NCI-H1092 (cell line): Measurements from ENCODE around the gene USP31.
A peak's percentile ranks its signal among the peaks of the same experiment; 100 is the strongest.

Experiments
- DNase-seq: peaks from one replicate; lab custom pipeline; 2025; lab: John Stamatoyannopoulos, UW

USP31 gene

DNA sequence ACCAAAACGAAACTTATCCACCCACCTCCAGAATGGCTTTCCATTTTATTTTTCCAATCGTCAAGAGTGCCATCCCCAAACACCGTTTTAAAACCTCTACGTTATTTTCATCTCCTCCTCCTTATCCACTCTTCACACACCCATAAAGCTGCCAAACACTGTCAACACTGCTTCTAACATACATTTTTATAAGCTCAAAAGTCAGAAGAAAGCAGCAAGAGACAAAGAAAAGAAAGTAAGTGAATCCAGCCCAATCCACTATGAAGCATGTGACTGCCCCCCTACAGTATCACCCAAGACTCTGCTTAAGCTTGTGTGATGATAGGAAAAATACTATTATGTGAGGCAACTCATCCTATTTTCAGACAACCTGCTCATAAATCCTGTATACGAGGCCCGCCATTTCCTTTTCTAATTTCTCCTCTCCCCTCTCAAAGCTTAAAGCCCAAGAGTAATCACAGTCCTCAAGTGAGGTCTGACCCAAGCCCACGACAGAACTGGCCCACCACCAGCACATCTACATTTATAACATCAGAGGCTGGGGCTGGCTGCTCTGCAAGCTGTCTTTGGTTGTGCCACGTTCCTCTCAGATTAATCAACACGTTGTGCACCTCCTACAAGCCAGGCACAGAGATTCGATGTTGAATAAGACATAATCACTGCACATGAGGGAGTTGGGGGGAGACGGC lies 16.3 kb downstream of the USP31 start:
- no peak for DNase-seq

DNA sequence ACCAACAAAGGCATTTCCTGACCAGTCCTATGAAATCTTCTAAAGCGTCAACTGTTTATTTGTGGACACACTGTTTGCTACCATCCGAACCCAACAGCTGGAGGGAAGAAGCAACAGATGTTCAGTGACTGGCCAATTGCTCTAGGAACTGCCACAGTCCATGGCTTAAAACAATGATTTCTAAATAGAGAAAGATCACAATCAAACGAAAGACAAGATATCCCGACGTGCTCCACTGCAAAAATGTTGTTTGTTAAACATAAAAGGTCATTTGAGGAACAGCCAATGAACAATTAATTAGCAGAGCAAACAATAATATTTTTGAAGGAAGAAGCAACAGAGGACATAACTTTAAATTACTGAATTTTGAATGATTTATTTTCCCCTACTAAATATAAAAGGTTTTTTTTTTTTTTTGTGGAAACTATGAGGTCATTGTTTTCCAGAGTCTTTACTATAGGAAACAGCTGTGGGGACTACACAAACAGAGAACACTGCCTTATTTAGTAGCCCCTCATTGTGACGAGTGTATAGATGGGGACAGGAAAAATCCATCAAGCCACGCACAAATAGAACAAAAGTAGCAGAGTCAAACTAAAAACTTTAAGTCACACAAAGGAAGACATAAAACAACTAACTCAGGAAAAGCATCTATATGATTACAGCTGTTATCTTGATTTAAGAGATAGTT lies 17.2 kb downstream of the USP31 start:
- no peak for DNase-seq

DNA sequence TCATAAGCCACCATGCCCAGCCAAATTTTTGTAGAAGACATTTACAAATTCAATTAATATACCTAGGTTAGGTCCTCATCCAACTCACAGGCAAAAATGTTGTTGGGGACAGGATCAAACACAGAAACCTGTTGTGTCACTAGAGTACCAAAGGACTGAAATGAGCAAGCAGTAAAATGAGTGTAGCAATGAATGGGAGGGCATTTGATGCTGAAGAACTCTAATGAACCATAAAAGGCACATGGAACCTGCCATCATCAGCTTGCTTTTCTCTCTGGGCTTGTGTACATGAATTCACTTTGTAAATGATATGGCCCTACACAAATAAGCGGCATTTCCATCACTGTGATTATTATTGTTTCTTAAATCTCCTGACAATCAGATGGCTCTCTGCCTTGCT lies 17.8 kb downstream of the USP31 start:
- no peak for DNase-seq

DNA sequence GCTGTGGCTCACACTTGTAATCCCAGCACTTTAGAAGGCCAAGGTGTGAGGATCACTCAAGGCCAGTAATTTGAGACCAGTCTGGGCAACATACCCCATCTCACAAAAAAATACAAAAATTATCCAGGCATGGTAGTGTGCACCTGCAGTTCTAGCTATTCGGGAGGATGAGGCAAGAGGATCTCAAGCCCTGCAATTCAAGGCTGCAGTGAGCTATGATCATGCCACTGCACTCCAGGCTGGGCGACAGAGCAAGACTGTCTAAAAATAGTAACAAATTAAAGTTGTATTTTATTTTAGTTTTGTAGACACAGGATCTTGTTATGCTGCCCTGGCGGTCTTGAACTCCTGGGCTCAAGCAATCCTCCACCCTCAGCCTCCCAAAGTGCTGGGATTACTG lies 18.2 kb downstream of the USP31 start:
- DNase-seq, result no peak

DNA sequence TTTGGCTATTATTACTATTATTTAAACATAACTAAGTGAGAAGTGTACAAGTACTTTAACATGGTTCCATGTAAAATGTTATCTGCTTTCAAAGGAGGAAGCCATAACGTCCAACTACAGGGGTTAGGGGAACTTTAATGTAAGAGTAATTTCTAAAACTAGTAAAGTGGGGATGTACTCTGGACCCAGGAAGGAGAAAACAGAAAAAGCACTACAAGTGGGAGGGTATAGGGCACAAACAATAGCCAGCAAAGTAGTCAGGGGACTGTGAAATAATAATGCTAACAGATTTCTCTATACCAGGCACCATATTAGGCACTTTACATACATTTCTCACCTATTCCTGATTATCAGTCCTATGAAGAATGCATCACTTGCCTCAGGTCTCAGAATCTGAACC lies 19.6 kb downstream of the USP31 start:
- no peak for DNase-seq

DNA sequence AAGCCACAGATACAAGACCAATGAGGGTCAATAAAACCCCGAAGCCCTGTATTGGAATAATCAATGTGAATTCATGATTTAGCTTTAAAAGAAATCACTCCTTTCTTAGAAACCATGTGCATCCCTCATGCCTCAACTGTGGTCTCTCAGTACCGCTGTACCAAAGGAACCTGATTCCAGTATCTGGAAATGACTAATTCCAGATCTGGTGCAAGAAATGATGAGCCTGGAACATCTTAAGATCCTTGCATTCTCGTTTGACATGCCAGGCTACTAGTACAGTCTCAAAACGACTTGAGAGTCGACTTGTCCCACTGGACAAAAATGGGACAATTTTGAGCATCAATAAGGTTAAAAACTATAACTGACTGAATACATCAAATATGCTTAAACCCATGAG lies 21.2 kb downstream of the USP31 start:
- DNase-seq, result no peak

DNA sequence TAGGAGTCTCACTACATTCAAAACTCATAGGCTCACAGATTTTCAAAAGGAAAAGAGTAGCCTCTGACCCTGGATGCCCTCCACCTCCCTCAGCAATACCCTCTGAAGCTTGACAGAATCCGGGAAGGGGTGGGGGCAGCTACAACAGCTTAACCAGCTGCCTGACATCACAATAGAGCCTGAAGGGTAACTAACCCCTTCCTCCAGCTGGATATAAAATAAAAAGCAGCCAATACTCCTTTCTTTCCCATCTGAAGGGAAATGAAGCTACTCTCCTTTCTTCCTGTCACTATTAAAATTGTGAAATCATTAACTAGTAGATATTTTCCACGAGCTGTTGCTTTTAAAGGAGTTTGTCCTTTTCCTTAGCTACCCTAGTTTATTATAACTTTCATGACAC lies 24.0 kb downstream of the USP31 start:
- DNase-seq, result no peak

DNA sequence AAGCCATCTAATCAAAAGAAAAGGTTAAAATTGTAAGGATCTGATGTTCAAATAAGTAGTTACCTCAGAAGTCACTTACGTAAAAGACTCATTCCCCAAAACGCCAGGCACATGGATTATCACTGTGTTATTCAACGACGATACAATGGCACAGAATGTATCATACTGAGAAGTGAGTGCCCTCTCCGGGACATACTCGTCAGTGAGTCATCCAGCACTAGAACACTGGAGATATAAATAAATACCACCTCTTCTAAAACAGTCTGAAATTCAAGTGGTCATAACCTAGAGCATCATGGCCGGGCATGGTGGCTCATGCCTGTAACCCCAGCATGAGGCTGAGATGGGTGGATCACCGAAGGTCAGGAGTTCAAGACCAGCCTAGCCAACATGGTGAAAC lies 24.9 kb downstream of the USP31 start:
- no peak for DNase-seq

DNA sequence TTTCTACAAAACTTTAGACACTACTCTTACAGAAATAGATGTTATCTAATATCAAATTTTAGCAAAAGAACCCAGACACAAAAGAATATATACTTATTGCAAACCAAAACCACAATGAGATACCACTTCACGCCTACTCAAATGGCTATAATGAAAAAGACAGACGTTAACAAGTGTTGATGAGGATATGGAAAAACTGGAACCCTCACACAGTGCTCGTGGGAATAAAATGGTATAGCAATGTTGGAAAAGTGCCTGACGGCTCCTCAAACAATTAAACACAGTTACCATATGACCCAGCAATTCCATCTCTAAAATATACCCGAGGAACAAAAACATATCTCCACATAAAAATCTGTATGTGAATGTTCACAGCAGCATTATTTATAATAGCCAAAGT lies 27.1 kb downstream of the USP31 start:
- no peak for DNase-seq

DNA sequence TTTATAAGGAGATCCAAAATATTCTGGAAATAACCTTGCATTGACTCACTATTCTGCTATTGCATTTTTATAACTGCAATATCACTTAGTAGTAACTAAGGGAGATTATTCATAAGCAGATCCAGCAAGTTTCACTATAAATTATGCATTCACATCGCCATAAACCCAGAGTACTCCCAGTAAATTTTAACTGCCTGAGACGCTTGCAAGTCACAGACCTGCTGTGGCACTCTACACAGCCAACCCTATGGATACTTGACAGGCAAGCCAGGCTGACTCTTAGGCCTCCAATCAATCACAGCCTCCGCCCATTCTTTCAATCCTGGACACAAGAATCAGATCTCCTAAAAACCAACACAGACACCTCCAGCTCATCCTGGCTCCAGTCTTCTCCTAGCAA lies 28.2 kb downstream of the USP31 start:
- DNase-seq, result no peak

DNA sequence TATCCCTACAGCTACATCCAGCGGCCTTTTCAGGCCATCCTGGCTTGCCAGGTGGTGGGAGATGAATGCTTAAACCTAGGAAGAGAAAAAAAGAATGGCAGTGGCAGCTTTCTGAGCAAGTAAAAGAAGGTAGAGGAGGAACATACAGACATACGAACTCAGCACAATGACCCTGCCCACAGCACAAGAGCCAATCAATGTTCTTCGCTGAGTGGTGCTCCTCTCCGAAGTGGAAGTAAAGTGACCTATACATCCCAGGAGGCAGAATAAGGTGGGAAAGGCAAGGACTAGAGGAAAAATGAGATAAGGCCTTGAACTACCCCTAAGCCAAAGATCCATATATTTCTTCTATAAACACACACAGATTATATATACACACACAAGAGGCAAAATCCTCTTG lies 28.7 kb downstream of the USP31 start:
- no peak for DNase-seq

DNA sequence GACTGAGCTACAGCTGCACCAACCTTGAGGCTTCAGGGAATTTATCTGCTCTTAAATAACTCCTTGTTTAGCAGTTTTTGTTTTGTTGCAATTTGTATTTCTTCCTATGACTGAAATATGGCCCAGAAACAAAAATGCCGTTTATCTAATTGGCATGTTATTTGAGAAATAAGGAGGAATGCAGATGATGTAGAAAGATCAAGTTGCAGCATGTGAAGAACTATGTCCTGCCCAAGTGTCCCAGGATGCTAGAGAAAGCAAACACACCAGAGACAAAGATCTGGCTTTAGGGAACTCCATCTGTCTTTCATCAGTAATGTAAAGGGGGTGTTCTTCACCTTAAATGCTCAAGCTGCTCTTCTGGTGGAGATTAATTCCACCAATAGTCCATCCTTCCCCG lies 29.7 kb downstream of the USP31 start:
- no peak for DNase-seq

DNA sequence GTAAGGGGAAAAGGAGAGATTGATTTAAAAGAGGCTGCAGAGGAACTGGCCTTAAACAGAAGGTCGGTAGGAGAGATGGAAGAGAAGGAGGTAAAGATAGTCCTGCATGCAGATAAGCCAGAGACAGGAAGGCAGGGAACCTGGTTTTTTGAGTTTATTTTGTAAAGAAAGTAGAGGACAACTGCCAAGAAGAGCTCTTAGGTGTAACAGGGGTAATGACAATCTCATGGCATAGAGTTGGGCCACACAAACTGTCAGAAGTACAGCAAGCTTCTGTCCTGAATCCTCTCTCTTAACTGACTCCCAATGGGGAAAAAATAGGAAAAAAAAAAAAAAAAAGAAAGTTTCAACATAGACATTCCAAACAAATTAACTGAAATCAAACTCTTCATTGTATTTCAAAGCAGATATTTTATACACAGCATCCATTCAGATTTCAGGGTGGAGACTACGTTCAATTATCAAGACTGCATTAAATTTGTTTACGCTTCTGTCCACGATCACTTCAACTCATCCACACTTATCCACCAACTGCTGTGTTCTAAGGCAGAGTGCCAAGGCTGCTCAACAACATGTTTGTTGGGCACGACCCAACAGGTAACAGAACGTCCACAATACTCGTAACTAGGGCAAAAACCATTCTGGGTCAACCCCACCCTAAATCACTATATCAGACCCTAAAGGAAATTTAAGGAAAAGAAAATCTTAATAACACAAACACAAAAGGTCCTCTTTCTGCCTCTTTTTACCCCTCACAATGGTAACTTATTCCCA lies 34.9 kb downstream of the USP31 start:
- peak; percentile 22 for DNase-seq

DNA sequence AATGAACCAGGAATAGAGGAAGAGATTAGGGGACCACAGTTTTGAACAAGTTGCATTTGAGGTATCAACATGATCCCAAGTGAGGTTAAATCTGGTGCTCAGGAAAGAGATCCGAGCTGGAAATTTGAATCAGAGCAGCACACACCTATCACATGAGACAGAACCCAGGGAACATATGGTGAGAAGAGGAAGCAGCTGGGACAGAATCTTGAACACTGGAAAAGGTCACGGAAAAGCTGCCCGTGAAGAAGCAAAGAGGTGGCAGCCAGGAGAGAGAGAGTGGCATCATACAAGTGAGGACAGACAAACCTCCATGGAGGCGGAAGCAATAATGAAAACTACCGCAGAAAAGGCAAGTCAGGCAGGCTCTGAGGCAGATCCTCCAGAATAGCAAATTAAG lies 36.1 kb downstream of the USP31 start:
- no peak for DNase-seq

DNA sequence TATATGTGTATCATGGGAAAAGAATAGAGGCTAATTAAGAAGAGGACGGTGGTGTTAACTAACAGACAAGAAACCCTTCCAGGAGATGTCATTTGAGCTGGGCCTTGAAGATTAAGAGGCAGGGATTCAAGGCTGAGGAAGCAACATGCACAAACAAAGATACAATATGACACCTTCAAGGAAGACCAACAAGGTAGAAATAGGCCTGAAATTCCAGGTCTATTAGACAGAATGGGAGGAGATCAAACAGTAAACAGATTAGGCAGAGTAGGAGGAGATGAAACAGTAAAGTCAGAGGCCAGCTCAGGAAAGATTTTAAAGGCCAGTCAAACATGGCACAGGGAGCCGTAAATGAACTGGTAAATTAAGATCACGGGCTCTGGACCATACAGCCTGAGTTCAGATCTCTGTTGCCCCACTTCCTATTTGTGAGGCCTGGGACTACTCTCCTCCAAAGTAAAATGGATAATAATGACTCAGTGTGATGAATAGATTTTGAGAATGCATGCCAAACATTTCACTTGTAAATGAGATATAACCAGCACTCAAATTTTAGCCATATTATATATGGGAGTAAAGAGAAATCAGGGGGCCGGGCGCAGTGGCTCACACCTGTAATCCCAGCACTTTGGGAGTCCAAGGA lies 38.9 kb downstream of the USP31 start:
- no peak for DNase-seq

DNA sequence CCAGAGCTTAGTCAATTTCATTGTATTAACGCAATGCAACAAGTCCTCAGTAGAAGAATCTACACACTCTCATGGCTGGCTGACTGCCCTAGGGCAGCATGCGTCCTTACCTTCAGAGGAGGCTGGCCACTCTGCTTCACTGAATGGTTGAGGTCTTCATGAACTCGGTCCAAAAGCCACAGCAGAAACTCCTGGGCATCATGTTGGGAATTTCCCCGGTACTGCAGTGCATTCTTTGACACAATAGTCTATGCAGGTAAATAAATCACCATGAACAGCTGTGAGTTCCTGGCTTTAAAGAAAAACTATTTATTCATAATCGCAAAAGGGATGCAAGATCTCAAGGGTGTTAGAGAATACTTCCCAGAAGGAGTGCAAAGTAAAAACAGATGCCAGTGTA lies 41.3 kb downstream of the USP31 start:
- DNase-seq, result no peak

DNA sequence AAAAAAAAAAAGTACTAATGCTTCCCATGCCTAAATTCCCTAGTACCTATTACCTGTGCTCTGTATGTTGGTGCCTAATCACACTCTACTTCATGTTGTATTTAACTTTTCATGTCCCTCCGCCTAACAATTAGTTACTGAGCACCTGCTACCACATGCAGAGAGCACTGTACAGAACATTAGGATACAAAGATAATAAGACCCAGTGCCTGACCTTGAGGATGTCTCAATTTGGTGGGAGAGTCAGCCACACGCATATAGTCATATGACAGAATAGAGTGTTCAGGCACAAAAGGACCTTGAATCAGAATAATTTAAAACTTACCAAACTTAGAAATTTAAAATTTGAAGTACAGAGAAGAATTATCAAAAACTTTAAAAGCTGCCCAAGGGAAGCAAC lies 42.1 kb downstream of the USP31 start:
- no peak for DNase-seq

DNA sequence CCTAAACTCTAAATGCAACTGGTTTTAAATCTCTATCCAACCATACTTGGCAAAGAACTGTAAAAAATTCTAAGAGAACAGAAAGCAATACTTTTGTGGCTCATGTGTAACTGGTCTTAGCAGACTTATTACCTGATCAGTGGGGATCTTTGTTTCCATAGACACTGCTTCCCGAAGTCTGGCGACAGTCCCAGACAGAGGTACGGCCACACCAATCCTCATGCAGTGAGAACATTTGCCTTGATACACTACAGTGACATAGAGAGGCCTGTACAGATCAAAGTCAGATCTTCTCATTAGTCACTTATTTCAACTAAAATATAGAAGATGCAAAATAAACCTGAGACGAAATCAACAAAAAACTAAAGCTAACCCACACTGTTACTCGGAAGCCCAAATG lies 43.9 kb downstream of the USP31 start:
- no peak for DNase-seq

DNA sequence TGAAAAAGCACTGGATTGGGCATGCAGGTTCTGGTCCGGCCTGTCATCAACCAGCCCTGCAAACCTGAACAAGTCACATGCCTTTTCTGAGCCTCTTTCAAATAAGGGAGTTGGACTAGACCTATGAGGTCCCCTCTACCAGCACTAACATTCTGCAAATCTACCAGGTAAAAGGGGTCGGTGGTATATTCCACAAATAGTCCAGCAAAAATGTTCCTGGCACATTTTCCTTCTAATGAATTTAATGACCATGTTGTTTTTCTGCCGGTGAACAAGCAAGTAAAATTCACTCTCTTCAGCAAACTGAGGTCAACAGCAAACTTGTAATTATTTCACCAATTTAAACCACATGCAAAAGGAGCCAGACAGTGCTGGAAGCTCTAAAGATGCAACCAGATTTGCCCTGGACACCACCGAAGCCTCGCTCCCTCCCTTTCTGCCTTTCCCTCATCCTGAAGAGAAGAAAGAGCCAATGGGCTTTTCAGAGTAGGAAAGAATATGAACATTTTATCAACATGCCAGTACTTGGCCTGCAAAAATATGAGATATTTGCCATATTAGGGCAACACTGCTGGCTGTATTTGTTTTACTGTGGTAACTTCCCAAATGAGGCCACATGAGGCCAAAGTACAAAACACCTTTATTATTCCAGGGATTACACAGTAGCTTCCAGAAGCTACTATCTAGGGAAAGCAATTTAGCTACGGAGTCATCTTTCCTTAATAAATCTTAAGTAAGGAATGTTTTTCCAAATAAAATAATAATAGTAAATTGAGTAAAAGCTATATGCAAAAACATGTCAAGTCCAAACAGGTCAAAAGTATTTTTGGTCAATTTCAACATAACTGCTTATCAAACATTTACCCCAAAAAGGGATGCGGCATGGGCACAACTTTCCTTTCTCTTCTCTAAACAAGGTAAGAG lies 45.0 kb downstream of the USP31 start:
- DNase-seq, result no peak

DNA sequence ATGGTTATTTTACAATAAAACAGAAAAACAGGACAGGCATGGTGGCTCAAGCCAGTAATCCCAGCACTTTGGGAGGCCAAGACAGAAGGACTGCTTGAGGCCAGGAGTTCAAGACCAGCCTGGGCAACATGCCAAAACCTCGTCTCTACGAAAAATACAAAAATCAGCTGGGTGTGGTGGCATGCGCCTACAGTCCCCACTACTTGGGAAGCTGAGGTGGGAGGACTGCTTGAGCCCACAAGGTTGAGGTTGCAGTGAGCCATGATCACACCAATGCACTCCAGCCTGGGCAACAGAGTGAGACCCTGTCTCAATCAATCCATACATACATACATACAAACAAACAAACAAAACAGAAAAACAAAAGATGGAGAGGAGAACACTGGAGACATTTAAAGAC lies 45.6 kb downstream of the USP31 start:
- no peak for DNase-seq

DNA sequence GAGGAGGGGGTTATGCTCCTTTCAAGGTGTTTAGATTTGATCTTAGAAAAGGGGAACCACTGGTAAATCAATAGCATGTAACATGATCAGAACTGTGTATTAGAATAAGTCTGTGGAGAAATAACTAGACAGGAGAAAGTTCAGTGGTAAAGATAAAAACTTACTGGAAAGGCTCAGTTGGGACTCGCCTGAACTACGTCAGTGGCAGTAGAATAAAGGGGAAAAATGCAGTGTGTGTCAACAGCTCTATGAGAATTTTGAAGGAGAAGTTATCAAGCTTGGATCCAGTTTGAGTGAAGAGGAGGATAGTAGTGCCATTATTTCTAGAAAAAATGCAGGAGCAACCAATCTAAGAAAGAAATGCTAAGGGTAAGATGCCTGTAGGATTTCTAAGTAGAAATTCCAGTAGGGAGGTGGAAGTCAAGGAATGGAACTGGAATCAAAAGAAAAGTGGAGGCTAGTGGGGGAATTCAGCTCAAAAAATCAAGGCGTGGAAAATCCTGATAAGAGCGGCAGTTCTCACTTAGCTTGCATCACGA lies 48.2 kb downstream of the USP31 start:
- DNase-seq, result no peak
